DOHH2 (cell line): ENCODE measurements around the gene FOXK2.

Source experiments
- H3F3A ChIP-seq: fragments of 200-600 bp; sonication (generic), shearing (Covaris generic); 2 replicates; pipeline ENCODE4 v1.6.0; 2016; ENCODE audit warnings: antibody characterized with exemption, mild to moderate bottlenecking; ENCODE audit not compliant: control insufficient read depth, insufficient read depth
- H3K27ac ChIP-seq: fragments of 200-600 bp; sonication (generic); 2 replicates; pipeline ENCODE4 v1.5.1; 2014; ENCODE audit warnings: low read depth, mild to moderate bottlenecking, low read length, moderate library complexity
- H3K27me3 ChIP-seq: fragments of 200-600 bp; sonication (generic); 2 replicates; pipeline ENCODE4 v1.6.1; 2014; ENCODE audit warnings: mild to moderate bottlenecking, low read length, mixed read lengths; ENCODE audit not compliant: control insufficient read depth
- H3K36me3 ChIP-seq: fragments of 200-600 bp; sonication (generic); 2 replicates; pipeline ENCODE4 v1.6.1; 2014; ENCODE audit warnings: mild to moderate bottlenecking, low read length, moderate library complexity, mixed read lengths; ENCODE audit not compliant: control insufficient read depth
- H3K4me1 ChIP-seq: fragments of 200-600 bp; sonication (generic); 2 replicates; pipeline ENCODE4 v1.6.1; 2014; ENCODE audit warnings: mild to moderate bottlenecking, low read length, mixed read lengths; ENCODE audit not compliant: control insufficient read depth
- H3K4me2 ChIP-seq: fragments of 200-600 bp; sonication (generic); 2 replicates; pipeline ENCODE4 v1.6.0; 2014; ENCODE audit warnings: mild to moderate bottlenecking, low read length, moderate library complexity
- H3K4me3 ChIP-seq: fragments of 200-600 bp; sonication (generic); 2 replicates; pipeline ENCODE4 v1.5.1; 2014; ENCODE audit warnings: mild to moderate bottlenecking, low read length, mixed read lengths
- H3K79me2 ChIP-seq: fragments of 200-600 bp; sonication (generic); 2 replicates; pipeline ENCODE4 v1.6.1; 2014; ENCODE audit warnings: mild to moderate bottlenecking, low read length, mixed read lengths; ENCODE audit not compliant: control insufficient read depth
- H3K9me2 ChIP-seq: fragments of 200-600 bp; sonication (generic); replicated peaks from 2 replicates; pipeline ENCODE4 v1.6.1; 2014; ENCODE audit warnings: mild to moderate bottlenecking, low read length, mixed read lengths; ENCODE audit not compliant: control insufficient read depth
- H3K9me3 ChIP-seq: fragments of 200-600 bp; sonication (generic); 2 replicates; pipeline ENCODE4 v1.6.1; 2014; ENCODE audit warnings: antibody characterized with exemption, low read length, mixed read lengths; ENCODE audit not compliant: control insufficient read depth, insufficient read depth
- H4K20me1 ChIP-seq: fragments of 200-600 bp; sonication (generic); 2 replicates; pipeline ENCODE4 v1.6.0; 2014; ENCODE audit warnings: low read depth, mild to moderate bottlenecking, antibody characterized with exemption, low read length, moderate library complexity; ENCODE audit not compliant: control insufficient read depth, insufficient read depth
- EZH2phosphoT487 ChIP-seq: fragments of 200-600 bp; sonication (generic); IDR thresholded peaks from 2 replicates; pipeline ENCODE4 v1.6.1; 2017; ENCODE audit warnings: borderline replicate concordance, mild to moderate bottlenecking, antibody characterized with exemption, low read length, moderate library complexity, mixed read lengths
- TF ChIP-seq, protein P1 (sequence below): fragments of 200-600 bp; sonication (generic); IDR thresholded peaks from one replicate; pipeline ENCODE4 v1.5.1; 2014; ENCODE audit warnings: antibody characterized with exemption, mild to moderate bottlenecking, low read depth, low read length; ENCODE audit not compliant: poor library complexity, severe bottlenecking

Gene FOXK2

DNA sequence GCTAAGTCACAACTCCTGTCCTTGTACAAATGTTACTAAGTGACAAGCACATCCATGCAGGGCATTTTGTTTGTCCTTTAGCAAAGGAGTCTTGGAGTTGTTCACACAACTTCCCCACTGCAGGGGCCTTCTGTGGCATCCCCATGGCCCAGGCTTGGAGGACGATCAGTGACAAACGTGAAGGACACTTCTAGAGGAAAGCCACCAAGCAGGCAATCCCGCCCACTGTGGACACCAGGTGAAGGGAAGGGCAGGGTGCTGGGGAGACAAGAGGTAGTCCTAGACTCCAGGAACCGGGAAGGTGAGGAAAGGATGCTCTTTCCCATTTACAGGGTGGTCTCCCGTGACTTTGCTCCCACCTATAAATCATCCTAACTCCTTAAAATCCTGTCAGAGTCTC lies 124.6 kb downstream of the FOXK2 start:
- no peak overlapping the region for H3K4me3 ChIP-seq
- peaks cover 11% of the 10 kb centered on the region for H3K4me1 ChIP-seq
- TF ChIP-seq, protein P1, sequence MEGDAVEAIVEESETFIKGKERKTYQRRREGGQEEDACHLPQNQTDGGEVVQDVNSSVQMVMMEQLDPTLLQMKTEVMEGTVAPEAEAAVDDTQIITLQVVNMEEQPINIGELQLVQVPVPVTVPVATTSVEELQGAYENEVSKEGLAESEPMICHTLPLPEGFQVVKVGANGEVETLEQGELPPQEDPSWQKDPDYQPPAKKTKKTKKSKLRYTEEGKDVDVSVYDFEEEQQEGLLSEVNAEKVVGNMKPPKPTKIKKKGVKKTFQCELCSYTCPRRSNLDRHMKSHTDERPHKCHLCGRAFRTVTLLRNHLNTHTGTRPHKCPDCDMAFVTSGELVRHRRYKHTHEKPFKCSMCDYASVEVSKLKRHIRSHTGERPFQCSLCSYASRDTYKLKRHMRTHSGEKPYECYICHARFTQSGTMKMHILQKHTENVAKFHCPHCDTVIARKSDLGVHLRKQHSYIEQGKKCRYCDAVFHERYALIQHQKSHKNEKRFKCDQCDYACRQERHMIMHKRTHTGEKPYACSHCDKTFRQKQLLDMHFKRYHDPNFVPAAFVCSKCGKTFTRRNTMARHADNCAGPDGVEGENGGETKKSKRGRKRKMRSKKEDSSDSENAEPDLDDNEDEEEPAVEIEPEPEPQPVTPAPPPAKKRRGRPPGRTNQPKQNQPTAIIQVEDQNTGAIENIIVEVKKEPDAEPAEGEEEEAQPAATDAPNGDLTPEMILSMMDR: no peak
- no peak for TF ChIP-seq EZH2phosphoT487
- H3K79me2 ChIP-seq: peaks cover 91% of the 10 kb centered on the region
- no peaks in the 10 kb centered on the region for H3F3A ChIP-seq
- no peaks in the 10 kb centered on the region for H3K9me3 ChIP-seq
- H3K4me2 ChIP-seq: no peak overlapping the region
- H3K27me3 ChIP-seq: no peaks in the 10 kb centered on the region
- H3K36me3 ChIP-seq: peaks cover 70% of the 10 kb centered on the region
- peaks cover 25% of the 10 kb centered on the region for H4K20me1 ChIP-seq
- no peak overlapping the region for H3K27ac ChIP-seq
- H3K9me2 ChIP-seq: no peaks in the 10 kb centered on the region

DNA sequence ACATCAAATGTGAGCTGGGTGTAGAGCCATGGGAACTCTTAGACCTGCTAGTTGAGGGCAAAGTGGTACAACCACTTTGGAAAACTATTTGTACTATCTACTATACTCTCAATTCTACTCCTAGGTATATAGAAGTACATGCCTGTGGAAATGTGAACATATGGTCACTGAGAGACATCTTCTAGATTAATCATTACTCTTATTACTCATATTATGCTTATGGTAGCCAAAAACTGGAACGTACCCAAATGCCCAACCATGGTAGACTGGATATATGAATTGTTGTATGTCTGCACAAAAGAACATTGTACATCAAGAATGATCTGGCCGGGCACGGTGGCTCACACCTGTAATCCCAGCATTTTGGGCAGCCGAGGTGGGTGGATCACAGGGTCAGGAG lies 126.0 kb downstream of the FOXK2 start:
- Histone ChIP-seq H4K20me1 (peaks cover 25% of the 10 kb centered on the region), H3K79me2 (peaks cover 77% of the 10 kb centered on the region), H3K4me2 (no peak overlapping the region), H3K4me3 (no peak overlapping the region), H3K27ac (no peak overlapping the region), H3K36me3 (peaks cover 59% of the 10 kb centered on the region), H3K9me3 (no peaks in the 10 kb centered on the region), H3K4me1 (peaks cover 12% of the 10 kb centered on the region), H3F3A (no peaks in the 10 kb centered on the region), H3K9me2 (no peaks in the 10 kb centered on the region), H3K27me3 (peaks cover 6% of the 10 kb centered on the region; the same call in 1 of the 2 replicates)
- TF ChIP-seq, protein P1: no peak

DNA sequence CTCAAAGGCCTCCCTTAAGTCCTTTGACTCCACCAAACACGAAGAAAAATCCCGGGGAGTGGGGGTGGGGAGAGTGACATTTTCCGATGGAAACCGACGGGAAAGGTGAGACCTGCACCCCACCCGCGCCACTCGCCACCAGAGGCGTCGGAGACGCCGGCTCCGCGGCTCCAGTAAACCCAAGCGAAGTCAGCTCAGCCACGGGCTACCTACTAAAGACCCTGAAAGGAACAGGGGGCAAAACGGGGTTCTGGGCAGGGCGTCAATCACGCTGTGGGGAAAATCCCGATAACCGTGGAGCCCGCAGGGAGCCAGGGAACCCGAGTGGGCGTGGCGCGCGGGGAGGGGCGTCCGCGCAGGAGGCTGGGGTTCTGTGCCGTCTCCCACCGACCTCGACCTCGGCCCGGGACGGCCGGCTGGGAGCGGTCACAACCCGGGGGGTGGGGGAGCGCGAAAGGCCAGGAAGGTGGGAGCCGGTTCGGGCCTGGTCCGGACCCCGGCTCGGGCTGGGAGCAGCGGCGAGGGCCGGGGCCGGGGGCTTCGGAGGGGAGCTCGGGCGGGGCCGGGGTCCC lies 128.1 kb downstream of the FOXK2 start:
- Histone ChIP-seq H3K4me2 (peak overlapping the region; percentile 92), H3K27me3 (peaks cover 6% of the 10 kb centered on the region; the same call in 1 of the 2 replicates), H4K20me1 (peaks cover 25% of the 10 kb centered on the region), H3K9me2 (no peaks in the 10 kb centered on the region), H3K4me3 (peak overlapping the region; percentile 95), H3F3A (no peaks in the 10 kb centered on the region), H3K27ac (peak overlapping the region; percentile 87), H3K36me3 (peaks cover 38% of the 10 kb centered on the region), H3K79me2 (peaks cover 56% of the 10 kb centered on the region), H3K4me1 (peaks cover 12% of the 10 kb centered on the region), H3K9me3 (no peaks in the 10 kb centered on the region)
- TF ChIP-seq, protein P1: peak; percentile 46
- TF ChIP-seq EZH2phosphoT487: no peak
